ENCODE results near the gene CASP1.
"Not testable (repeated sequence)": the region's sequence is repeated elsewhere in the genome, so short reads cannot be mapped to it uniquely, and the experiment has no call there.

GRCh38 chr11:105069749-105070148, 34.8 kb upstream of the CASP1 start:
- TF ChIP-seq CTCF (IDR thresholded peaks at IDR 0.05; ENCODE audit: low read depth, low read length); POLR2A (IDR thresholded peaks at IDR 0.05; ENCODE audit: extremely low read depth, insufficient read length); MYC (IDR thresholded peaks at IDR 0.05; ENCODE audit: low read depth, low read length): not testable (repeated sequence)
- TF ChIP-seq, protein P1, sequence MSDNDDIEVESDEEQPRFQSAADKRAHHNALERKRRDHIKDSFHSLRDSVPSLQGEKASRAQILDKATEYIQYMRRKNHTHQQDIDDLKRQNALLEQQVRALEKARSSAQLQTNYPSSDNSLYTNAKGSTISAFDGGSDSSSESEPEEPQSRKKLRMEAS (IDR thresholded peaks at IDR 0.05; ENCODE audit: low read depth, low read length) = not testable (repeated sequence)

Measured in NB4 (cell line).